ENCODE results near the gene DSCAML1.
"Not testable (repeated sequence)": the region's sequence is repeated elsewhere in the genome, so short reads cannot be mapped to it uniquely, and the experiment has no call there.

The DSCAML1 gene

GRCh38 chr11:117415358-117415896 lies 381.6 kb downstream of the DSCAML1 start:
- DNase-seq, result no peak

- DNase-seq, result no peak
Observed at GRCh38 chr11:117414724-117415123, 382.3 kb downstream of the DSCAML1 start.

- no peak for DNase-seq
Observed at GRCh38 chr11:117413616-117414015, 383.4 kb downstream of the DSCAML1 start.

GRCh38 chr11:117412653-117413275 lies 384.3 kb downstream of the DSCAML1 start:
- DNase-seq, result no peak

- no peak for DNase-seq
Observed at GRCh38 chr11:117412176-117412575, 384.8 kb downstream of the DSCAML1 start.

GRCh38 chr11:117411736-117412135 lies 385.3 kb downstream of the DSCAML1 start:
- no peak for DNase-seq

- DNase-seq, result peak; percentile 49
Observed at GRCh38 chr11:117410861-117411710, 385.9 kb downstream of the DSCAML1 start.

GRCh38 chr11:117410238-117410637 lies 386.8 kb downstream of the DSCAML1 start:
- DNase-seq, result no peak

- DNase-seq, result no peak
Observed at GRCh38 chr11:117409511-117409910, 387.5 kb downstream of the DSCAML1 start.

GRCh38 chr11:117408356-117408755 lies 388.7 kb downstream of the DSCAML1 start:
- no peak for DNase-seq

GRCh38 chr11:117407016-117407415 lies 390.0 kb downstream of the DSCAML1 start:
- no peak for DNase-seq

- not testable (repeated sequence) for DNase-seq
Observed at GRCh38 chr11:117405898-117406297, 391.1 kb downstream of the DSCAML1 start.

GRCh38 chr11:117399100-117399840 lies 397.7 kb downstream of the DSCAML1 start:
- not testable (repeated sequence) for DNase-seq

GRCh38 chr11:117398618-117399017 lies 398.4 kb downstream of the DSCAML1 start:
- not testable (repeated sequence) for DNase-seq

GRCh38 chr11:117396970-117397369 lies 400.0 kb downstream of the DSCAML1 start:
- no peak for DNase-seq

GRCh38 chr11:117395476-117395875 lies 401.5 kb downstream of the DSCAML1 start:
- no peak for DNase-seq

GRCh38 chr11:117394221-117394925 lies 402.6 kb downstream of the DSCAML1 start:
- DNase-seq, result no peak

- DNase-seq, result no peak
Observed at GRCh38 chr11:117392979-117393378, 404.0 kb downstream of the DSCAML1 start.

GRCh38 chr11:117392001-117392690 lies 404.9 kb downstream of the DSCAML1 start:
- DNase-seq, result no peak

- DNase-seq, result no peak
Observed at GRCh38 chr11:117391181-117391580, 405.8 kb downstream of the DSCAML1 start.

GRCh38 chr11:117390743-117391142 lies 406.3 kb downstream of the DSCAML1 start:
- no peak for DNase-seq
